Measurements from ENCODE around the gene COL4A2. TPM values are rescaled to one million over a fixed set of nuclear protein-coding genes. Genes with fewer than 3 reads are reported as not detected.

COL4A2 gene
- total RNA-seq, 1 donor from 2014 or later: 1,556 TPM

DNA sequence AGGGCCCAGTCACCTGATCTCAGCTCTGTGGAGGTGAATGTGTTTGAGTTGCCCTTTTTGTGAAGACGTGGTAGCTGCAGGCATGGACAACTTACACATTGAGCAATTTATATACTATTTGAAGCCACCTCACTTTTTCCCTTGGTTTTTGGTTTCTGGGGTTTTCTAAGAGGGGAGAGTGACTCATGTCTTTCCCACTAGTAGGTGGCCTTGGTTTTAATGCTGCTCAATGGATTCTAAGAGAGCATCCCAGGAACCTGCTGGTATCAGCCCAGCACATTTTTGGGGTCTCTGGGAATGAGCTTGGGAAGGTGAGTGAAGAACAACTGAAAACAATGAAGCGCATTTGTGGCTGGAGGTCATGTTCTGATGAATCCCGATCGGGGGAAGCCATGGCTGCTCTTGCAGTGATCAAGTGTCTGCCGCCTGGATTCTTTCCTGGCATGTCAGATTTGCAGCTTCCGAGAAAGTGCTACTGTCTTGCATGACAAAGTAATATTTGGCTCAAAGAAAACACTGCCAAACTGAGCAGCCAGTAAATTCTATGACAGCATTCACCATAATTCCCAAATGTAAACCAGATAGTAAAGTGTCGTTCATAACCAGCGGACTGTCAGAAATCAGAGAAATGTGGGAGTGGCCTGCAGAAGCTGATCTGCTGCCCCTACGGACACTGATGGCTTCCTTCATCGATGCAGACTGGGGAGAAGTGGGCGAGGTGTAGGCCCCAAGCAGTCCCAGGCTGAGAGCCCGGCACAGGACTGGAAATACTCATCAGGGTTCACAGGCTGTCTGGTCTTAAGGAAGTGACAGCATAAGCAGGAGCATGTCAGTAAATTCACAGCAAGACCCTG is 98.7 kb downstream of the COL4A2 start:
- Mint-ChIP-seq H3K27me3 (ENCODE audit: unreplicated experiment) (peaks cover 18% of the 10 kb centered on the region), H3K9me3 (ENCODE audit: unreplicated experiment) (no peaks in the 10 kb centered on the region), H3K4me3 (ENCODE audit: unreplicated experiment) (peak overlapping the region; percentile 9), H3K4me1 (ENCODE audit: unreplicated experiment) (peaks cover 87% of the 10 kb centered on the region), H3K36me3 (ENCODE audit: low read depth, unreplicated experiment) (peaks cover 68% of the 10 kb centered on the region), H3K27ac (ENCODE audit: unreplicated experiment) (peak overlapping the region; percentile 68)
- DNase-seq (ENCODE audit: low spot score): no peak
- TF ChIP-seq, protein P1, sequence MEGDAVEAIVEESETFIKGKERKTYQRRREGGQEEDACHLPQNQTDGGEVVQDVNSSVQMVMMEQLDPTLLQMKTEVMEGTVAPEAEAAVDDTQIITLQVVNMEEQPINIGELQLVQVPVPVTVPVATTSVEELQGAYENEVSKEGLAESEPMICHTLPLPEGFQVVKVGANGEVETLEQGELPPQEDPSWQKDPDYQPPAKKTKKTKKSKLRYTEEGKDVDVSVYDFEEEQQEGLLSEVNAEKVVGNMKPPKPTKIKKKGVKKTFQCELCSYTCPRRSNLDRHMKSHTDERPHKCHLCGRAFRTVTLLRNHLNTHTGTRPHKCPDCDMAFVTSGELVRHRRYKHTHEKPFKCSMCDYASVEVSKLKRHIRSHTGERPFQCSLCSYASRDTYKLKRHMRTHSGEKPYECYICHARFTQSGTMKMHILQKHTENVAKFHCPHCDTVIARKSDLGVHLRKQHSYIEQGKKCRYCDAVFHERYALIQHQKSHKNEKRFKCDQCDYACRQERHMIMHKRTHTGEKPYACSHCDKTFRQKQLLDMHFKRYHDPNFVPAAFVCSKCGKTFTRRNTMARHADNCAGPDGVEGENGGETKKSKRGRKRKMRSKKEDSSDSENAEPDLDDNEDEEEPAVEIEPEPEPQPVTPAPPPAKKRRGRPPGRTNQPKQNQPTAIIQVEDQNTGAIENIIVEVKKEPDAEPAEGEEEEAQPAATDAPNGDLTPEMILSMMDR (IDR thresholded peaks at IDR 0.05; ENCODE audit: unreplicated experiment): no peak

DNA sequence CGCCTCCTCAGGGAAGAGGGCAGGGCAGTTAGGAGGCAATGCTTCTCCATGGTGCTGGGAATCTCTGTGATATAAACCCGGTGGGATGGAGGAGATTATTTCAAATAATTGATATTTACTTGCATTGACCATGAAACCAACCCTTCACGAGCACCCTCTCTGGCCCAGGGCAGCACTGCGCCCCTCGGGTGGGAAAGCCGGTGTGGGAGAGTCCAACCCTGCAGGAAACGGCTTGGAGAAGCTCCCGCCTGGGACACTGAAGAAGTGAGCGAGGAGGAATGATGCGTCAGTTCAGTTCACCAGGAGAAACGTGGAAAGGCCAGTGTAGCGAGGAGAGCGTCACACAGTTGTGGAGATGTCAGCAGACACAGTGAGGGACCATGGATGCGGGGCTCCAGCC is 99.9 kb downstream of the COL4A2 start:
- Mint-ChIP-seq H3K9me3 (ENCODE audit: unreplicated experiment) (no peaks in the 10 kb centered on the region), H3K27ac (ENCODE audit: unreplicated experiment) (peak overlapping the region; percentile 98), H3K36me3 (ENCODE audit: low read depth, unreplicated experiment) (peaks cover 72% of the 10 kb centered on the region), H3K4me1 (ENCODE audit: unreplicated experiment) (peaks cover 89% of the 10 kb centered on the region), H3K27me3 (ENCODE audit: unreplicated experiment) (peaks cover 17% of the 10 kb centered on the region), H3K4me3 (ENCODE audit: unreplicated experiment) (peak overlapping the region; percentile 80)
- DNase-seq (ENCODE audit: low spot score): no peak
- TF ChIP-seq, protein P1 (IDR thresholded peaks at IDR 0.05; ENCODE audit: unreplicated experiment): no peak

DNA sequence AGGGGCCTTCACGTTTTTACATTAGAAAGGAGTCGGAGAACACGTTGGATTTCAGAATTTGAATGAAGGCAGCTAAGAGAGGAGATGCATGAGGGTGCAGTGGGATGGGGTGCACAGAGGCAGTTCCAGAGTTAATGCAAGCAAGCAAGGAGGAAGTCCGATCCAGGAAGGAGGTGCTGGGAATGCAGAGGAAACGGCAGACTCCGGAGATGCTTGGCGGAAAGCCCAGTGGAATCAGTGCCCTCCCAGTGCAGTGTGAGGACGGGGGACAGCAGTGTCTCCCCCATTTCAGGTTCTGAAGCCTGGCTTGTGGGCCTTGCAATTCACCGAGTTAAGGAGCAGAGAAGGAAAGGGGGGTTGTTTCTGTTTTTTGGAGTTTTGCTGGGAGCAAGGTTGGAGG is 100.4 kb downstream of the COL4A2 start:
- peaks cover 22% of the 10 kb centered on the region for H3K27me3 Mint-ChIP-seq (ENCODE audit: unreplicated experiment)
- no peak for DNase-seq (ENCODE audit: low spot score)

DNA sequence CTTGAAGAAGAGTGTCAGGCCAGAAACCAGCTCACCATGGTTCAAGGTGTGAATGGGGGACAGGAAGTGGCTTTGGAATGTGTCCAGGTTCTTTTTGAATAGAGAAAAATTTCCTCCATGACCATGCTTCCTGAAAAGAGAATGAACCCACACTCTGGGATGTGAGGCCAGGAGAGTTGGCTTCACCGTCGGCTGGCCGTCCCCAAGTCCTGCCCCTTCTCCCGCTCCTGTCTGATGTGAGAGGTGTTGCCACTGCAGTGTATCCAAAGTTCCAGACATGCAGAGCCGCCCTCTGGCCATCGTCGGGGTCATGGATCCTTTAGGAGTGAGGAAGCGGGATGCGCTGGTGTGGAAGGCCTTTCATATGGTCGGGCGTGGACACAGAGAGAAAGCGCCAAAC is 101.2 kb downstream of the COL4A2 start:
- TF ChIP-seq, protein P1 (IDR thresholded peaks at IDR 0.05; ENCODE audit: unreplicated experiment): no peak
- H3K4me1 Mint-ChIP-seq (ENCODE audit: unreplicated experiment): peaks cover 95% of the 10 kb centered on the region
- H3K9me3 Mint-ChIP-seq (ENCODE audit: unreplicated experiment): no peaks in the 10 kb centered on the region
- H3K4me3 Mint-ChIP-seq (ENCODE audit: unreplicated experiment): peak overlapping the region; percentile 78
- no peak for DNase-seq (ENCODE audit: low spot score)
- H3K36me3 Mint-ChIP-seq (ENCODE audit: low read depth, unreplicated experiment): peaks cover 73% of the 10 kb centered on the region
- H3K27ac Mint-ChIP-seq (ENCODE audit: unreplicated experiment): peak overlapping the region; percentile 98
- peaks cover 27% of the 10 kb centered on the region for H3K27me3 Mint-ChIP-seq (ENCODE audit: unreplicated experiment)

More for the DNA sequence above, 100.4 kb downstream of the COL4A2 start:
- Mint-ChIP-seq H3K4me1 (ENCODE audit: unreplicated experiment) (peaks cover 93% of the 10 kb centered on the region), H3K27ac (ENCODE audit: unreplicated experiment) (peak overlapping the region; percentile 98), H3K4me3 (ENCODE audit: unreplicated experiment) (peak overlapping the region; percentile 80), H3K9me3 (ENCODE audit: unreplicated experiment) (no peaks in the 10 kb centered on the region), H3K36me3 (ENCODE audit: low read depth, unreplicated experiment) (peaks cover 73% of the 10 kb centered on the region)
- TF ChIP-seq, protein P1 (IDR thresholded peaks at IDR 0.05; ENCODE audit: unreplicated experiment): no peak

DNA sequence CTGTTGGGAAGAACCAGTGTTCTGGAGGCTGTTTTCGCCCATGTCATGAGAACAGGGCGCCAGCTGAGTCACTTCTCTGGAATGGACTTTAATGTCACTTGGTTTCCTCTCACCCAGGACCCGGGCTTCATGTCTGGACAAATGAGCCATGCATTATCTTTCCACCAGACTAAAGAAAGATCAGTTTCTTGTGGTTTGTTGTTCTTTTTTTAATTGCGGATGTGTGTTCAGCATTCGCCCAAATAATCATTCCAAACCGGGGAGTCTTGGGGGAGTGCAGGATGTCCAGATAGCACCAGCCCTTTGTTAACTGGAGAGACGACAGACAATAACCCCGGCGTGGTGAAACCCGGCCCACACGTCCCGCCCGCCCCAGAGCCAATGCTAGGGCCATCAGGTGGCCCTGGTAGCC is 102.5 kb downstream of the COL4A2 start:
- Mint-ChIP-seq H3K36me3 (ENCODE audit: low read depth, unreplicated experiment) (peaks cover 68% of the 10 kb centered on the region), H3K27ac (ENCODE audit: unreplicated experiment) (peak overlapping the region; percentile 86), H3K4me3 (ENCODE audit: unreplicated experiment) (peak overlapping the region; percentile 25), H3K9me3 (ENCODE audit: unreplicated experiment) (no peaks in the 10 kb centered on the region), H3K4me1 (ENCODE audit: unreplicated experiment) (peaks cover 90% of the 10 kb centered on the region), H3K27me3 (ENCODE audit: unreplicated experiment) (peaks cover 29% of the 10 kb centered on the region)
- TF ChIP-seq, protein P1 (IDR thresholded peaks at IDR 0.05; ENCODE audit: unreplicated experiment): no peak
- DNase-seq (ENCODE audit: low spot score): no peak
